BE2C (cell line): ENCODE results near the gene MLST8.

Source experiments
- DNase-seq: peaks from one replicate; pipeline ENCODE4 v3.0.0-alpha.2; 2020
- H3K27me3 ChIP-seq: fragments of 250-450 bp; sonication (Bioruptor Pico); 2 replicates; pipeline ENCODE4 v1.5.1; 2020; ENCODE audit warnings: mild to moderate bottlenecking
- H3K36me3 ChIP-seq: fragments of 250-450 bp; sonication (Bioruptor Pico); 2 replicates; pipeline ENCODE4 v1.5.1; 2020; ENCODE audit warnings: mild to moderate bottlenecking
- H3K4me1 ChIP-seq: fragments of 250-450 bp; sonication (Bioruptor Pico); 2 replicates; pipeline ENCODE4 v1.5.1; 2020
- H3K4me3 ChIP-seq: 2 replicates; pipeline ENCODE4 v1.5.1; 2011; ENCODE audit warnings: low read depth, low read length
- H3K9me3 ChIP-seq: fragments of 250-450 bp; sonication (Bioruptor Pico); 2 replicates; pipeline ENCODE4 v1.5.1; 2020
- CTCF ChIP-seq: IDR thresholded peaks from 2 replicates; pipeline ENCODE4 v1.5.1; 2012; ENCODE audit warnings: mild to moderate bottlenecking, low read depth, low read length

MLST8 gene

GRCh38 chr16:2210386-2211365 lies 5.4 kb downstream of the MLST8 start, which contains the start of gene BRICD5:
BRICD5 (minus strand) TSS chr16:2210863; CDS start chr16:2210833, 30 bp downstream.
- H3K27me3 ChIP-seq = no peaks in the 10 kb centered on the region
- no peak for DNase-seq
- no peak for TF ChIP-seq CTCF
- H3K4me3 ChIP-seq = no peak within 1 kb of the TSS
- H3K9me3 ChIP-seq = no peaks in the 10 kb centered on the region
- H3K4me1 ChIP-seq = peaks cover 21% of the 10 kb centered on the region
- peaks cover 47% of the 10 kb centered on the region for H3K36me3 ChIP-seq

DNA sequence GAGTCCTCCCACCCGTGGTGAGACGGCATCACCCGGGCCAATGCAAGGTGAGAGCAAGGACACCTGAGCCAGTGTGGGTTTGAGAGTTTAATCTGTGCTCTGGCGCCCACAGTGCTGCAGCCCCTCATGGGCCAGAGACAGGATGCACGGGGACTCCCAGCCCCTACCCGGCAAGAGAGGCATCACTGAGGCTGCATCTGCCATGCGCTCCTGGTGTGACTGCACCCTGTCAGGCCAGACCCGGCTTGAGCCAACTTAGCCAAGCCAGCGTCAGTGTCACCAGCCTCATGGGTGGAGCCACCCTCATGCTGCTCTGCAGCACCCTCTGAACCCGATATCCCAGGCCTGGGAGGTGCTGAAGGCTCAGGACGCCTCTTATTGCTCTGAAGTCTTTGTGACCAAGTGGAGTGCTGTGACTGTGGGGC lies 6.7 kb downstream of the MLST8 start:
- Histone ChIP-seq H3K9me3 (no peaks in the 10 kb centered on the region), H3K36me3 (peaks cover 43% of the 10 kb centered on the region), H3K4me1 (peaks cover 21% of the 10 kb centered on the region), H3K4me3 (no peak overlapping the region), H3K27me3 (no peaks in the 10 kb centered on the region)
- no peak for DNase-seq
- no peak for TF ChIP-seq CTCF

GRCh38 chr16:2212362-2213324 lies 7.4 kb downstream of the MLST8 start:
- H3K4me3 ChIP-seq = peak overlapping the region; percentile 78
- H3K4me1 ChIP-seq = peaks cover 18% of the 10 kb centered on the region
- no peaks in the 10 kb centered on the region for H3K9me3 ChIP-seq
- no peak for DNase-seq
- peaks cover 36% of the 10 kb centered on the region for H3K36me3 ChIP-seq
- no peaks in the 10 kb centered on the region for H3K27me3 ChIP-seq
- no peak for TF ChIP-seq CTCF

GRCh38 chr16:2213817-2214718 lies 8.8 kb downstream of the MLST8 start:
- Histone ChIP-seq H3K4me3 (peak overlapping the region; percentile 78), H3K4me1 (peaks cover 12% of the 10 kb centered on the region), H3K9me3 (no peaks in the 10 kb centered on the region), H3K27me3 (no peaks in the 10 kb centered on the region), H3K36me3 (peaks cover 22% of the 10 kb centered on the region)
- DNase-seq = no peak
- no peak for TF ChIP-seq CTCF

DNA sequence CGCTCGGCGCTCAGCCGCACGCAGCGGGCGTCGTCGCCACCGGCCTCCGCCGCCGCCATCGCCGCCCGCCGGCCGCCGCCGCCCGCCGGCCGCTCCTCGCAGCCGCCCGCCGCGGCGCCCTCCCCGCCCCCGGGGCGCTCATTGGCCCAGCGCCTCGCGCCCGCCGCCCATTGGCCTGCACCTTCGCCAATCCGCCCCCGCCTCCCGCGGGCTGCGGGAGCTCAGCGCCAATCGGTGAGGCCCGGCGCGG lies 9.4 kb downstream of the MLST8 start, which contains the start of gene PGP:
Gene PGP, minus strand, starts transcription at position 122 of the 250 bp plus-strand sequence. Its CDS starts 63 bp downstream, at position 59.
- no peak for DNase-seq
- Histone ChIP-seq H3K36me3 (peaks cover 16% of the 10 kb centered on the region), H3K27me3 (no peaks in the 10 kb centered on the region), H3K4me3 (peak within 1 kb of the TSS; percentile 78), H3K9me3 (no peaks in the 10 kb centered on the region), H3K4me1 (peaks cover 12% of the 10 kb centered on the region)
- no peak for TF ChIP-seq CTCF
